Measurements from ENCODE around the gene SPCS1. TPM values are rescaled to one million over a fixed set of nuclear protein-coding genes. Genes with fewer than 3 reads are reported as not detected.

The SPCS1 gene
- total RNA-seq, 4 donors from 2014 or later: 67.3 to 95.3 (median 88.7) TPM

DNA sequence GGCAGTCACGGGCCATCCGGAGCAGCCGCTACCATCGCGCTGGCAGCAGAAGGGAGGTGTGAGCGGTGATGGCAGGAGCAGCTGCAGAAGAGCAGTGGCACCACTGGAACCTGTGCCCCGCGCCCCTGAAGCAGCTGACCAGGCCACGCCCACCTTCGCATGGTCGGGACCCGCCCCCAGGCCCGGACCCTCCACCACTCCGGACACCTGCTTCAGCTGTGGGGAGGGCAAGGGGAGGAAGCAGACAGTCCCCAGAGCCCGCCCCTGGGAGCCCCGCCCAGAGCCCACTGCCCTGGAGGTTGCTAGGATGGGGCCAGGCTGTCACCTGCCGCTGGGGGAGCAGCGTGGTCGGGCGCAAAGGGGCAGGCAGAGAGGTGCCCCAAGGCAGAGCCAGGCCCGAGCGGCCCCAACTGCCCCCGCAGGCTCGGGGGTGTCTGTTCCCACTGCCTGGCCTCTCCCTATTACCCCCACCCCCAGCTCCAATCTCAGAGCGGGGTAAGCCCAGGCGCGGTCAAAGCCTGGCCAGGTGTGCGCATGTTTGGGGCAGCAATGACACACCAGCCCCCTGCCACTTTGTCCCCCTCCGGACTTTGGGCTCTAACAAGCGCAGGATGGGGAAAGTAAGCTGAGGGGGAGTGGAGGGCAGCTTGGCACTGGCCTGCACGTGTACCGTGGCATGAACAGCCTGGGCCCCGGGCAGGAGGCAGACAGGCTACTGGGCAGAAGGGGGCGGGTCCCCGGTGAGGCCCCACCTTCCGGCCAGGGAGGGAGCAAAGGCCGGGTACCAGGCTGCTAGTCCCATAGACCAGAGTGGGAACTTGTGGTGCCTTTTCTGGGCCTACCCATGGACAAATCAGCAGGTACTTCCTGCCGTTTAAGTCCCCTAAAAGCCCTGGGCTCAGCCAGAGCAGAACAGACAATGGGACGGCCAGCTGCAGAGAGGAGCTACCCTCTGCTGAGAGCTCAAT, 8.7 kb downstream of the SPCS1 start:
- Histone ChIP-seq H3K27ac (replicated peaks in 1 of 4) (no peak overlapping the region), H3K9me3 (no peaks in the 10 kb centered on the region), H3K4me3 (no peak overlapping the region), H3K4me1 (peaks cover 0 to 9% (median 3%) of the 10 kb centered on the region in 4 donors), H3K27me3 (no peaks in the 10 kb centered on the region), H3K36me3 (peaks cover 5 to 34% (median 18%) of the 10 kb centered on the region in 4 donors)
- TF ChIP-seq, protein P1, sequence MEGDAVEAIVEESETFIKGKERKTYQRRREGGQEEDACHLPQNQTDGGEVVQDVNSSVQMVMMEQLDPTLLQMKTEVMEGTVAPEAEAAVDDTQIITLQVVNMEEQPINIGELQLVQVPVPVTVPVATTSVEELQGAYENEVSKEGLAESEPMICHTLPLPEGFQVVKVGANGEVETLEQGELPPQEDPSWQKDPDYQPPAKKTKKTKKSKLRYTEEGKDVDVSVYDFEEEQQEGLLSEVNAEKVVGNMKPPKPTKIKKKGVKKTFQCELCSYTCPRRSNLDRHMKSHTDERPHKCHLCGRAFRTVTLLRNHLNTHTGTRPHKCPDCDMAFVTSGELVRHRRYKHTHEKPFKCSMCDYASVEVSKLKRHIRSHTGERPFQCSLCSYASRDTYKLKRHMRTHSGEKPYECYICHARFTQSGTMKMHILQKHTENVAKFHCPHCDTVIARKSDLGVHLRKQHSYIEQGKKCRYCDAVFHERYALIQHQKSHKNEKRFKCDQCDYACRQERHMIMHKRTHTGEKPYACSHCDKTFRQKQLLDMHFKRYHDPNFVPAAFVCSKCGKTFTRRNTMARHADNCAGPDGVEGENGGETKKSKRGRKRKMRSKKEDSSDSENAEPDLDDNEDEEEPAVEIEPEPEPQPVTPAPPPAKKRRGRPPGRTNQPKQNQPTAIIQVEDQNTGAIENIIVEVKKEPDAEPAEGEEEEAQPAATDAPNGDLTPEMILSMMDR (IDR thresholded peaks at IDR 0.05): no peak
- no peak for TF ChIP-seq POLR2AphosphoS5 (IDR thresholded peaks at IDR 0.05)
- TF ChIP-seq EP300 (IDR thresholded peaks at IDR 0.05): no peak
- no peak for TF ChIP-seq POLR2A (IDR thresholded peaks at IDR 0.05; ENCODE audit: low read depth)
- intact Hi-C loops (cut with DNase I): no loop called here
- no peak for DNase-seq (ENCODE audit: extremely low spot score)
- 55% methylated on average over 16 of the region's 39 CpGs for WGBS

DNA sequence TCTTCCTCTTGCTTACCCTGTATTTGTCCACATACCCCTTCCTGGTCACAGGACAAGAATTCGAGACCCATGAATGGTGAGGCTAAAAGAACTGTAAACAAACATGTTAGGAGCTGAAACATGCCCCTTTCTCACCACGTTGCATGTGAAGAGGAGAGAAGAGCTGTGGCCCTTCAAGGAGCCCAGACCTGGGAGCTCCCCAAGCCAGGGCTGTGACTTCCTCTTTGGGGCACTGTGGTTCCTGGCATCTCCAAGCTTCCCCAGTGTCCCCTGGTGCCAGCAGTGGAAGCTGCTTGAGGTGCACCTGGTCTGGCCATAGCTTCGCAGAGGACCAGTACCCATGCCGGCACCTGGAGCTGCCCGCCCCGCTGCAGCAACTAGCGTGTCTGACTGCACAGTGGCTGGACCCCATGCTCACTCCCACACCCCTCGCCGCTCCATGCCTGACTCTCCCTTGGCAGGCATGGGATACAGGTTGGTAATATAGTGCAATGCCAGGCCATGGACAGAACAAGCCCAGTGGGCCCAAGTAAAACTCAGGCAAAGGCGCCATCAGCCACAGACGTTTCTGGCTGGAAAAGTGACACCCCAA, 9.9 kb downstream of the SPCS1 start:
- DNase-seq (ENCODE audit: extremely low spot score): no peak

DNA sequence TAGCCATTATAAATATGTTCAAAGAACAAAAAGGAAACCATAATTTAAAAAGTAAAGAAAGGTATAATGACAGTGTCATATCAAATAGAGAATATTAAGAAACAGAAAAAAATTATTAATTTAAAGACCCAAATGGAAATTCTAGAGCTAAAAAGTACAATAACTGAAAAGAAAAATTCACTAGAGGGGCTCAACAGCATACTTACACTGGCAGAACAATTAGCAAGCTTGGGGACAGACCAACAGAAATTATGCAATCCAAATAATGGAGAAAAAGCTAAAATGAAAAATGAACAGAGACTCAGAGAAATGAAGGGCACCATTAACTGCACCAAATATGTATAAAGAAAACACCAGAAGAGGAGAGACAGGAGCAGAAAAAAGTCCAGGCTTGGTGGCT, 13.7 kb downstream of the SPCS1 start:
- H3K4me3 ChIP-seq: no peak overlapping the region
- no peaks in the 10 kb centered on the region for H3K9me3 ChIP-seq
- H3K4me1 ChIP-seq: peaks cover 0 to 5% (median 2%) of the 10 kb centered on the region in 4 donors
- no peak for DNase-seq (ENCODE audit: extremely low spot score)
- TF ChIP-seq POLR2A (IDR thresholded peaks at IDR 0.05; ENCODE audit: low read depth) (no peak), EP300 (IDR thresholded peaks at IDR 0.05) (no peak), POLR2AphosphoS5 (IDR thresholded peaks at IDR 0.05) (no peak)
- TF ChIP-seq, protein P1 (IDR thresholded peaks at IDR 0.05): no peak
- intact Hi-C loops (cut with DNase I): no loop called here
- H3K27me3 ChIP-seq: no peaks in the 10 kb centered on the region
- H3K36me3 ChIP-seq: peaks cover 5 to 29% (median 11%) of the 10 kb centered on the region in 4 donors
- no peak overlapping the region for H3K27ac ChIP-seq (replicated peaks in 1 of 4)

More for the DNA sequence above, 9.9 kb downstream of the SPCS1 start:
- Histone ChIP-seq H3K9me3 (no peaks in the 10 kb centered on the region), H3K4me1 (peaks cover 0 to 9% (median 3%) of the 10 kb centered on the region in 4 donors), H3K27ac (replicated peaks in 1 of 4) (no peak overlapping the region), H3K4me3 (no peak overlapping the region), H3K27me3 (no peaks in the 10 kb centered on the region), H3K36me3 (peaks cover 5 to 28% (median 17%) of the 10 kb centered on the region in 4 donors)
- intact Hi-C loops (cut with DNase I): no loop called here
- no peak for TF ChIP-seq POLR2A (IDR thresholded peaks at IDR 0.05; ENCODE audit: low read depth)
- TF ChIP-seq, protein P1 (IDR thresholded peaks at IDR 0.05): no peak
- no peak for TF ChIP-seq EP300 (IDR thresholded peaks at IDR 0.05)
- TF ChIP-seq POLR2AphosphoS5 (IDR thresholded peaks at IDR 0.05): no peak
- WGBS: 87% methylated on average over 5 of the region's 11 CpGs

DNA sequence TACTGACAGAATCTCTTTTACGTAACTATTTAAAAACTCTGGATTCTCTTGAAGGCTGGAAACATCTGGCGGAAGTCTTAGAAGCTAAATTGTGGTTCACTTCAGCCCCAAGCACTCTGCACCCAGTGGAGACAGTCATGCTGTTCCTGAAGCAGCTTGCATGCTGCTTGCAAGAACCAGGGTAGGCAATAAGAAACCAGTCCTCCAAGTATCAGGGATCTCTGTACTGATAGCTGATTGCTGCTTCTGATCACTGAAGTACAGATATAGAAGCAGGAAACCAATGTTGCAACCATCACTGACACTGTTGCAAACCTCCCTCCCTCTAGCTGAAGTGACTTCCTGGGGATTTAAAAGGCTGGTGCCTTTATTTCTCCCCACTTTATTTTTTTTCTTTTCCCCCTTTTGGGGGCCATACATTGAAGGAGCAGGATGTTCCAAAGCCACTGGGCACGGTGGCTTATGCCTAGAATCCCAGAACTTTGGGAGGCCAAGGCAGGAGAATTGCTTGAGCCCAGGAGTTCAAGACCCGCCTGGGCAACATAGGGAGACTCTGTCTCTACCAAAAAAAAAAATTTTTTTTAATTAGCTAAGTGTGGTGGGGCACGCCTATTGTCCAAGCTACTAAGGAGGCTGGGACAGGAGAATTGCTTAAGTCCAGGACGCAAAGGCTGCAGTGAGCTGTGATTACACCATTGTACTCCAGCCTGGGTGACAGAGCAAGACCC, 15.3 kb downstream of the SPCS1 start:
- Histone ChIP-seq H3K4me1 (no peaks in the 10 kb centered on the region), H3K27ac (replicated peaks in 1 of 4) (no peak overlapping the region), H3K27me3 (no peaks in the 10 kb centered on the region), H3K36me3 (peaks cover 5 to 29% (median 10%) of the 10 kb centered on the region in 4 donors), H3K4me3 (no peak overlapping the region), H3K9me3 (no peaks in the 10 kb centered on the region)
- intact Hi-C loops (cut with DNase I): no loop called here
- 80% methylated on average over 6 of the region's 6 CpGs for WGBS
- TF ChIP-seq, protein P1 (IDR thresholded peaks at IDR 0.05): no peak
- no peak for TF ChIP-seq EP300 (IDR thresholded peaks at IDR 0.05)
- DNase-seq (ENCODE audit: extremely low spot score): no peak

Data from esophagus muscularis mucosa (tissue), 4 donors.